Omental fat pad (tissue), 4 donors: Measurements from ENCODE around the gene MTOR. TPM values are rescaled to one million over a fixed set of nuclear protein-coding genes. Genes with fewer than 3 reads are reported as not detected.
"Not testable (repeated sequence)": the region's sequence is repeated elsewhere in the genome, so short reads cannot be mapped to it uniquely, and the experiment has no call there.

Experiments
- ATAC-seq: fragments of 150-250 bp; one replicate; pipeline ENCODE4 v1.9.1; 2016; ENCODE audit warnings: mild to moderate bottlenecking, moderate library complexity; ENCODE audit not compliant: low FRiP score
- DNase-seq: peaks from one replicate; pipeline ENCODE4 v3.0.0-alpha.2; 2019; ENCODE audit warnings: low spot score
- total RNA-seq, 4 donors: library from RNA; depleted of rRNA; stranded (reverse); fragments of >200 nt; gene quantifications; one replicate each; pipeline ENCODE4 v1.1.0, GENCODE V29; 2016
- TF ChIP-seq, protein P1 (sequence below), 3 donors: fragments of 450-650 bp; IDR thresholded peaks; one replicate each; pipeline ENCODE4 v1.5.1; 2016 to 2017; ENCODE audit warnings: antibody characterized with exemption in 3 of 3, mild to moderate bottlenecking in 3 of 3, moderate library complexity in 2 of 3

MTOR gene
- total RNA-seq, 4 donors from 2014 or later: 38.0 to 48.2 (median 43.6) TPM

- DNase-seq: no peak
- no peak for ATAC-seq
- TF ChIP-seq, protein P1, sequence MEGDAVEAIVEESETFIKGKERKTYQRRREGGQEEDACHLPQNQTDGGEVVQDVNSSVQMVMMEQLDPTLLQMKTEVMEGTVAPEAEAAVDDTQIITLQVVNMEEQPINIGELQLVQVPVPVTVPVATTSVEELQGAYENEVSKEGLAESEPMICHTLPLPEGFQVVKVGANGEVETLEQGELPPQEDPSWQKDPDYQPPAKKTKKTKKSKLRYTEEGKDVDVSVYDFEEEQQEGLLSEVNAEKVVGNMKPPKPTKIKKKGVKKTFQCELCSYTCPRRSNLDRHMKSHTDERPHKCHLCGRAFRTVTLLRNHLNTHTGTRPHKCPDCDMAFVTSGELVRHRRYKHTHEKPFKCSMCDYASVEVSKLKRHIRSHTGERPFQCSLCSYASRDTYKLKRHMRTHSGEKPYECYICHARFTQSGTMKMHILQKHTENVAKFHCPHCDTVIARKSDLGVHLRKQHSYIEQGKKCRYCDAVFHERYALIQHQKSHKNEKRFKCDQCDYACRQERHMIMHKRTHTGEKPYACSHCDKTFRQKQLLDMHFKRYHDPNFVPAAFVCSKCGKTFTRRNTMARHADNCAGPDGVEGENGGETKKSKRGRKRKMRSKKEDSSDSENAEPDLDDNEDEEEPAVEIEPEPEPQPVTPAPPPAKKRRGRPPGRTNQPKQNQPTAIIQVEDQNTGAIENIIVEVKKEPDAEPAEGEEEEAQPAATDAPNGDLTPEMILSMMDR (IDR thresholded peaks at IDR 0.05): no peak
These were observed 18.5 kb upstream of the MTOR start for GRCh38 chr1:11280719-11281376.

- TF ChIP-seq, protein P1 (IDR thresholded peaks at IDR 0.05): no peak
- no peak for ATAC-seq
- no peak for DNase-seq
These were observed 17.3 kb upstream of the MTOR start for GRCh38 chr1:11279630-11280029.

- DNase-seq: no peak
- TF ChIP-seq, protein P1 (IDR thresholded peaks at IDR 0.05): no peak
- ATAC-seq: no peak
These were observed 16.8 kb upstream of the MTOR start for GRCh38 chr1:11279152-11279551.

DNA sequence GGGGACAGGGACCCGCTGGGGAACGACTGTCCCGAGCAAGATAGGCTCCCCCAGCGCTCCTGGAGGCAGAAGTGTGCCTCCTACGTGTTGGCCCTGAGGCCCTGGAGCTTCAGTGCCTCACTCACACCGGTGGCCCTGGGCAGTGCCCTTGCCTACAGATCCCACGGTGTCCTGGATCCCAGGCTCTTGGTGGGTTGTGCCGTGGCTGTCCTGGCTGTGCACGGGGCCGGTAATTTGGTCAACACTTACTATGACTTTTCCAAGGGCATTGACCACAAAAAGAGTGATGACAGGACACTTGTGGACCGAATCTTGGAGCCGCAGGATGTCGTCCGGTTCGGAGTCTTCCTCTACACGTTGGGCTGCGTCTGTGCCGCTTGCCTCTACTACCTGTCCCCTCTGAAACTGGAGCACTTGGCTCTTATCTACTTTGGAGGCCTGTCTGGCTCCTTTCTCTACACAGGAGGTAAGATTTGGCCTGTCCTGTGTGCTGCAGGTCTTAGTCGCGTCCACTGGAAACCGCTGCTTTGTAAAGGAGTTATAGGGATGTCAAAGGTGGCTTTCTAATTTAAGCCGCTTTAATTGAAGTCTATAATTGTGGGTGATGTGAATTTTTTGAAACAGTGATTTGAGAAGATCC, 11.4 kb upstream of the MTOR start:
- ATAC-seq (peak; percentile 20), DNase-seq (no peak)
- TF ChIP-seq, protein P1 (IDR thresholded peaks at IDR 0.05): no peak

DNA sequence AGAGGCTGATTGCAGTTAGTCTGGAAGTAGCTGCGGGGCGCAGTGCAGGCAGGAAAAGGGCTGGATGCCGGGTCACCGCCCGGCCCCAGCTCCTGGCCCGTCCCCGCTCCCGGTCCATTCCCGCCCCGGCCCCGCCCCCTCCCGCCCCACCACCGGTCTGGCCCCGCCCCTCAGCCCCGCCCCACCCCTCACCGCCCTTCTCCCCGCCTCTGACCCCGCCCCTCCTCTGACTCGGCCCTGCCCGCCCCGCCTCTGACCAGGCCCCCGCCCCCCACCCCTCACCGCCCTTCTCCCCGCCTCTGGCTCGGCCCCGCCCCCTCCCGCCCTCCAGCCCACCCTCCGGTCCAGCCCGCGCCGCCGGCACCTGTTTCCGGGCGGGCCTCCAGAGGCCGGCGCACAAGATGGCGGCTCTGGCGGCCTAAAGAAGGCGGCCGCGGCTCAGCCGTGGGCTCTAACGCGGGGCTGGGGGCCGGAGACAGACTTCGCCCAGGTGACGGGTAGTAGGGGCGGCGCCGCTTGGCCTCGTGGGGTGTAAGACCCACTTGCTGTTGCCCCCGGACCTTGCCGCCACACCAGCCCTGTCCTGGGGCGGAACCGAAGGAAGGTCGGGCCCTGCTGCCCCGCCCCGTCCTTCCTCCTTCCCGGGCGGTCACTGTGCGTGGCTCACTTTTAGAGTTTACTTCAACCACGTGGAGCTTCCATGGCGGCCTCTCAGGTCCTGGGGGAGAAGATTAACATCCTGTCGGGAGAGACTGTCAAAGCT, 10.7 kb upstream of the MTOR start, which contains the start of gene UBIAD1:
Gene UBIAD1, plus strand, starts transcription at position 367 of the 763 bp plus-strand sequence. Its CDS starts 334 bp downstream, at position 701.
- DNase-seq (peak; percentile 64), ATAC-seq (peak; percentile 97)
- TF ChIP-seq, protein P1 (IDR thresholded peaks at IDR 0.05): no peak

GRCh38 chr1:11272544-11272831, 10.1 kb upstream of the MTOR start:
- ATAC-seq: no peak
- TF ChIP-seq, protein P1 (IDR thresholded peaks at IDR 0.05): no peak
- DNase-seq: no peak

DNA sequence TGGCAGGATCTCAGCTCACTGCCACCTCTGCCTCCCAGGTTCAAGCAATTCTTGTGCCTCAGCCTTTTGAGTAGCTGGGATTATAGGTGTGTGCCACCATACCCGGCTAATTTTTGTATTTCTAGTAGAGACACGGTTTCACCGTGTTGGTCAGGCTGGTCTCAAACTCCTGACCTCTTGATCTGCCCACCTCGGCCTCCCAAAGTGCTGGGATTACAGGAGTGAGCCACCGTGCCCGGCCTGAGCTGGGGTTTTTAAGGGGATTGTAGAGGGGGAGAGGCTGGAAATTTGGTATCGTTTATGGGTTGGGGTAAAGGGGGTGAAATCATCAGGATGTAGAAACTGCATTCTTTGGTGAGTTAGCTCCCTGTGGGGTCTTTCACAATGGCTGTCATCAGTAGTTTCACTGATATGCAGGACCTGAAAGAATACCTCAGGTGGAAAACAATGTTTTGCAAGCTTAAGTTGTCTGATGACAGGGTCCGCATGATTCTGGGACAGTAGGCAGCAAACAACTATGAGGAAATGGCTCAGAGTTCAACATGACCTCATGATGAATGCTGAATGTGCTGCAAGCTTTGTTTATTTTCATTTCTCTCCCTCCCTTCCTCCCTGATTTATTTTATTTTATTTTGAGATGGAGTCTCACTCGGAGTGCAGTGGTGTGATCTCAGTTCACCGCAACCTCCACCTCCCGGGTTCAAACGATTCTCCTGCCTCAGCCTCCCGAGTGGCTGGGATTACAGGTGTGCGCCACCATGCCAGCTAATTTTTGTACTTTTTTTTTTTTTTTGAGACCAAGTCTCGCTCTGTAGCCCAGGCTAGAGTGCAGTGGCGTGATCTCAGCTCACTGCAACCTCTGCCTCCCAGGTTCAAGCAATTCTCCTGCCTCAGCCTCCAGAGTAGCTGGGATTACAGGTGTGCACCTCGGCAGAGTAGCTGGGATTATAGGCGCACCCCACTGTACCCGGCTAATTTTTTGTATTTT, 5.3 kb upstream of the MTOR start:
- DNase-seq, ATAC-seq: not testable (repeated sequence)
